HG03439 (cell line): ENCODE data around the gene ARL3.

Source experiments
- ATAC-seq: cut with Tn5 transposase; IDR thresholded peaks from one replicate; pipeline ENCODE4 v1.9.1; 2021; ENCODE audit warnings: mild to moderate bottlenecking, moderate library complexity; ENCODE audit not compliant: unreplicated experiment

The ARL3 gene

GRCh38 chr10:102642736-102643335 is 71.4 kb downstream of the ARL3 start:
- ATAC-seq = no peak

- peak; percentile 57 for ATAC-seq
These were observed 72.1 kb downstream of the ARL3 start for GRCh38 chr10:102641880-102642735.

GRCh38 chr10:102641402-102641801 is 72.8 kb downstream of the ARL3 start:
- no peak for ATAC-seq

GRCh38 chr10:102639537-102639936 is 74.7 kb downstream of the ARL3 start:
- no peak for ATAC-seq

- ATAC-seq = no peak
These were observed 78.8 kb downstream of the ARL3 start for GRCh38 chr10:102635377-102635776.

DNA sequence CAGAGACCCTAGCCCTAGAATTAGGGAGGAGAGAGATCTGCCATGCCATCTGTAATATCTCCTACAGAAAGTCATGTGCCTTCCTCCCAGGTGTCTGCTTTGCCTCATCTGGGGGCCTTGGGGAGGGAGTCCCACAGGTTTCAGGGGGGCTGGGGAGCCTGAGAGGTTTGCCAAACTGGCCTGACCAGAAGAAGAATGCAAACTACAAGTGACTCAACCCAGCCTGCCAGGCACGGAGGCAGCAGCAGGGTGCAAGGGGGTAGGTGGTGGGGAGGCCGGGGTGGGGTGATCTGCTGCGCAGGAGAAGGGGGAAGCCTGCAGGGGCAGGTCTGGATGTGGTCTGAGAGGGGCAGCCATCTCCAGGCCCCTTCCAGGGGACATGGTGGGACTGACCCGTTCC is 79.5 kb downstream of the ARL3 start:
- ATAC-seq = no peak

- ATAC-seq = no peak
These were observed 80.3 kb downstream of the ARL3 start for GRCh38 chr10:102633848-102634247.

- ATAC-seq = no peak
These were observed 80.9 kb downstream of the ARL3 start for GRCh38 chr10:102633287-102633686.

DNA sequence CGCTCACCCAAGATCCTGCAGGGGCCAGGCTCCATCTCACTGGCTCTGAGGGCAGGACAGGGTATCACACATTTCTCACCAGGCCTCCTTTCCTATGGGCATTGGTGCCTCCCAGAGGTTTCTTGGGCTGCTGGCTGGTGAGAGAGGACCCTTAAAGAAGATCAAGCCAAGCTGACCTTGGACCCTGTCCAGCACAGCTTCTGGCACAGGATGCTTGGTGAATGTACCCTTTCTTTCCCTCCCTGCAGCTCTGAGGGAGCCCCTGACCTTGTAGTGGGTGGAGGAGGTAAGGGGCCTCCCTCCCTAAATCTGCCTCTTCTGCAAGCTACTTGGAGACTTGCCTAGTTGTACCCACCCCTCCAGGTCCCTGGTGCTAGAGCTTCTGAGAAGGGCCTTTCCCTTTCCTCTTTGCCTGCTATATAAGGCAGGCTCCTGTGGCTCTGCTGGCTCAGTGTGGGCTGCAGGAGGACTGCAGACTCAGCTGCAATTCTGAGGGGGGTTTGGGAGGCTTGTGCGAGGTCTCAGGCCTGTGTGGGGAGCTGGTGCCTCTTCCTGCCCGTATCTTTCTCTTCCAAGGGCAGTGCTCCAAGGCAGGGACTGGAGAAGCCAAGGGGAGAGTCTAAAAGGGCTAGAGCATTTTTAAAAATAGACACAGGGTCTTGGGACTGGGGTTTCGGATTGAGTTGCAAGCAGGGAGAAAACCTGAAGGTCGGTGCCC is 81.6 kb downstream of the ARL3 start:
- ATAC-seq = no peak

GRCh38 chr10:102631525-102632393 is 82.4 kb downstream of the ARL3 start:
- no peak for ATAC-seq

- no peak for ATAC-seq
These were observed 83.5 kb downstream of the ARL3 start for GRCh38 chr10:102630663-102631062.

- no peak for ATAC-seq
These were observed 84.3 kb downstream of the ARL3 start for GRCh38 chr10:102629661-102630614.

- ATAC-seq = no peak
These were observed 85.7 kb downstream of the ARL3 start for GRCh38 chr10:102628451-102628911.

DNA sequence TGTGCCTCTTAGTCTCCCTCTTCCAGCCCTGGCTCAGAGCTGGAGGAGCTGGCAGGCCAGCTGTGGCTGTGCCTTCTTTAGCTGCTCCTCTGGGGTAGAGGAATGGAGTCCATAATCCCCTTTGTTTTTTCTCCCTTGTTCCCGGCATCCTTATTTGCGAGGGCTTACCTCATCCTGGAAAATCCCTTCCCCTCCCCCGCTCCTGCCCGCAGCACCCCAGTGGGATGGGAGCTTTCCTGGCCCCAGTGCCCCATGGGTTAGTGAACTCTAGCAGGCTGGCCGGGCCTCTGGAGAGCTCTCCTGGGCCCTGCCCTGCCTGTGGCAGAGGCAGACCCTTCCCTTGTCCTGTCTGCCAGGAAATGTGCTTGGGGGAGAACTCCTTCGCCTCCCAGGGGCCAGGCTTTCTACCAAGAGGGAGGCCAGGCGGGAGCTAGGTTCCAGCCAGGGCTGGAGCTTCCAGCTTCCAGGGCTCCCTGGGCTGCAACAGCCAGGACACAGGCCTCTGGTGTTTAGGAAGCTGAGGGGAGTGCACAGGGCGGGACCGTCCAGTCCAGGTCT is 86.4 kb downstream of the ARL3 start:
- ATAC-seq = no peak

DNA sequence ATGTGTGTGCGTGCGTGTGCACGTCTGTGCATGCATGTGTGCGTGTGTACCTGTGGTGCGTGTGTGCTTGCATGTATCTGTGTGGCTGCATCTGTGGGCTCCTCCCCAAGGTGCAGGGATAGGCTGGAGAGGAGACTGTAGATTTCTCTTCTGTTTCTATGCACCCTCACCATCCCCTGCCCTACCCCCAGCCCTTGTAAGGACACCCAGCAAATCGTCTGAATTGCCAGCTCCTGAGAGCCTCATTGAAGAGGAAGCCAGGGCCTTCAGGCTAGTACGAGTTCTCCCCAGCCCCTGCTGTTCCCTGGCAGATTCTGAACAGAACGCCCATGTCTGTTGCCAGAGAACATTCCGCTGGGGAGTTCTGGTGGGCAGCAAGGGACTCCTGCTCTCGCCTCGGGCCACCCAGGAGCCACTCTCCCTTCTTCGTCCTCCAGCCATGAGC is 86.9 kb downstream of the ARL3 start:
- ATAC-seq = no peak

DNA sequence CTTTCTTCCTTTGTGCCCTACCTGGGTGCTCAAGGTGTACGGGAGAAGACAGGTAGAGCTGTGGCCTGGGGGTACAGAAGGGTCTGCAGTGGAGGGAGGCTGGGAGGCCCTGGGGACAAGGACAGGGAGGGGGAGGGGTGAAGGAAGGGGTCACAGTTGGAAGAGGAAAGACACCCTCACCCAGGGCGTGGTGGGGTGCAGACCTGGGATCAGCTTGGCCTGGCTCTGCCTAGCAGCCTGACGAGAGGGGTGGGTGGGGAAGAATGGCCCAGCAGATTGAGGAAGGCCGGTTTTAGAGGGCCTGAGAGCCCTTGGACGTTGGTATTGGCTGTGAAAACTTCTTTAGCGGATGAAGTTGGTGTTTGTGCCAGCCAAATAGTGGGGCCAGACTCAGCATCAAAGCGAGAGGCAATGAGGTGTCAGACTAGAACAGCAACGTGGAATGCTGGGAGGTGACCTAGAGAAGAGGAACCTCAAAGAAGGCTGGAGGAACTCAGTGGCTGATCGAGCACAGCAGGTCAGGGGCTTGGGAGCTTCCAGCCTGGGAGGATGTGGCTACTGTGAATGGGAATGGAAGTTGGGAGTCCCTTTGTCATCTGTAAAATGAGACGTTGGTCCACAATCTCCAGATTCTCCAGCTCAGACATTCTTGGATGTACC is 88.0 kb downstream of the ARL3 start:
- no peak for ATAC-seq

GRCh38 chr10:102624751-102625645 is 89.2 kb downstream of the ARL3 start:
- ATAC-seq = no peak

DNA sequence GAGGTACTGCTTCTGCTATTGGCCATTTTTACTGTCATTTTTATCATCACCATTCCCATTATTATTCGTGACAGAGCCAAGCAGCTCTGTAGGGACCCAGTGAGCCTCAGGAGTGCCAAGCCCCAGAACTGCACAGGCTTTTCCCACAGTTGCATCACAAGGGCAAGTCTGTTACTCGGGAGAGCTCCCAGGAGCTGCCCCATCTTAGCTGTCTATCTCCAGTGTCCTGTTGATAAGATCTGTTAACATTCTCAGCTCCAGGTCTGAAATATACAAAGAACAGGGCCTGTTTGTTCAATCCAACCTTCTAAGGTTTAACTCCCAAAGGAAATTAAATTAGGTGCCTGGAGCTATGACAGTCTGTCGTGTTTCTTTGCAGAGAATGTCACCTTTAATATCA is 90.1 kb downstream of the ARL3 start:
- ATAC-seq = no peak
